HG03521 (cell line): ENCODE data around the gene FBXO7.
"Not testable (repeated sequence)": the region's sequence is repeated elsewhere in the genome, so short reads cannot be mapped to it uniquely, and the experiment has no call there.

Experiments used
- ATAC-seq: cut with Tn5 transposase; IDR thresholded peaks from one replicate; pipeline ENCODE4 v1.9.1; 2021; ENCODE audit warnings: mild to moderate bottlenecking, moderate library complexity; ENCODE audit not compliant: unreplicated experiment

The FBXO7 gene

DNA sequence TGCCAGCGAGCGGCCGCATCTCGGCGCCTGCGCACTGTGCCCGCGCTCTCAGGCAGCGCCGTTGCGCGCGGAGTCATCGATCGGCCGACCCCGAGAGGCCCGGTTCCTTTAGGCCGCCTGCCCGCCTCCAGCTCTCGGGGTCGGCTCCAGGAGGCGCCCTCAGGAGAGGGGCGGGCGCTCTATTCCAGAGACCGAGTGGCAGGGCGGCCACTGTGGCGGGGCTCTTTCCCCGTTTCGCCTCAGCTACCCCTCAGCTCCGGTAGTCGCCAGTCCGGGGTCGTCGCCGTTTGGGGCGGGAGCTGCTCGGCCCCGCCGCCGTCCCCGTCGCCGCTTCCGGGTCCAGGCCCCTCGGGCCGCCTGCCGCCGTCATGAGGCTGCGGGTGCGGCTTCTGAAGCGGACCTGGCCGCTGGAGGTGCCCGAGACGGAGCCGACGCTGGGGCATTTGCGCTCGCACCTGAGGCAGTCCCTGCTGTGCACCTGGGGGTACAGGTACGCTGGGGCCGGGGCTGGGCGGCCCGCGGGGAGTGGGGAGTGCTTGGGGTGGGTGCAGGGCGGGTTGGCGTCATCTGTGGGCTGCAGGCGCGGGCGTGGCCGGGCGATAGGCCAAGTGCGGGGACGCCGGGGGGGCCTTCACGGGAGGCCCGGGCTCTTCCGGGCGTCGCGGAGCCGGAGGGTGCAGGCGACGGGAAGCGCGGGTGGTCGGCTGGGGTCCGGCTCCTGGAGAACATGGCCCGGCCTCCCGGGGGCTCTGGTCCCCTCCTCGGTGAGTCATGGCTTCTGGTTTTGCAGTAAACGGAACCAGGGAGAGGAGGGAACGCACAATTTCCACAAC is at the start of gene FBXO7:
TSS of gene FBXO7 (plus strand) at position 177 of the 833 bp plus-strand sequence. CDS start at position 369, 192 bp downstream.
- peak; percentile 69 for ATAC-seq

DNA sequence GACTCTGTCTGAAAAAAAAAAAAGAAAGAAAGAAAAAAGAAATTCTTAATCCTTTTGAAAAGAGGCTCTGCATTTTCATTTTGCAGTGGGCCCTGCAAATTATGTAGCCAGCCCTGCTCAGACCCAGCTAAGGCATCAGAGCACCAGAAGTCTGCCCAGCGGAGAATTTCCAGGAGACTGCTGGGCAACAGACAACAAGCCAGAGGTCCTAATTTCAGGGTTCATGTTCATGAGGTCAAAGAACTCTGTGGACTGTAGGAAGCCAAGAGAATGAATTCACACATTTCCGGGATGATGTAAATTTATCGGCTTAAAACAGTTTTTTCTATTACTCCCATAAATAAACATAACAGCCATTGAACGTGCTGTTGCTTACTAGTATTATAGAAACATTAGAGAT is 47.7 kb upstream of the FBXO7 start:
- no peak for ATAC-seq

DNA sequence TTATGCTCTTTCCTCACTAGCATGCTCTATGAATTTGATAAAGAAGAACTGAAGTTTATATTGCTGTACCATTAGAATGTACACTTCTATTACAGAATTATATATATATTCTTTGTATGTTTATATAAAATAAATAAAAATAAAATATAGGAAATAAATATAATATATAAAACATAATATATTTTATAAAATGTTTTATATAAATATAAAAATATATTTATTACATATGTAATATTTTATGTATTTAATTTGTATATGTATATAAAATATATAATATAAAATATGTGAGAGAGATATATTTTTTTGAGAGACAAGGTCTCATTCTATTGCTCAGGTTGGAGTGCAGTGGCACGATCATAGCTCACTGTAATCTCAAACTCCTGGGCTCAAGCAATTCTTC is 44.3 kb upstream of the FBXO7 start:
- no peak for ATAC-seq

DNA sequence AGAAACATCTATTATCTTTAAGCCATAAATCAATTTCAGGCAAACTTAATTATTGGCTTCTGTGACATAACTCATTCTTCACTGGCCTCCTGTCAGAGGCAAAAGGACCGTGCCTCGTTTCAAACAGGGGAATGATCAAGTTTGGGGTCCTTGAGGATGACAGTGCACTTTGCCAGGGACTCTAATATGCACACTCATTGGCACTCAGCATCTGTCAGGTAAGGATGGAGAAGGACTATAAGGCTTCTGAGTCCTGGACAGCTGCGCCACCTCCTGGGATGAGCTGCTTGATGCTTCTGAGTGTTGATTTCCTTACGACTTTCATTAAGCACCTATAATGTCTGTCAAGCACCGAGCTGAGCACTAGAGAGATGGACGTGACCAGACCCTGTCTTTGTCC is 30.5 kb upstream of the FBXO7 start:
- no peak for ATAC-seq

DNA sequence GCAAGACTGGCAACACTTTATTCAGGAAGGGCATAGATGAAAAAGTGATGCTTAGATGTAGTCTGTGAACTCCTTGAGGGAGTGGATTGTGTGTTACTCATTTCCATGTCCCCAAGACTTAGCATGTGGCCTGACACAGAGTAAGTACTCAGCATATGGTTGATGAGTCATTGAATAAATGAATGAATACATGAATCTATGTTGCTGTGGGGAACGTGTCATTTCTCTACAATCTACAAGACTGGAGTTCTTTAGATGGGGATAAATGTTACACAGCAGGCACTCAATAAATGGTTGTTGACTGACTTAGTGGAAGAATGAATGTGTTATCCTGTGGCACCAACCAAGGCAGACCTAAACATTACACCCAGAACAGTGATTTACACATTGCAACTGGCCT is 28.3 kb upstream of the FBXO7 start:
- no peak for ATAC-seq

DNA sequence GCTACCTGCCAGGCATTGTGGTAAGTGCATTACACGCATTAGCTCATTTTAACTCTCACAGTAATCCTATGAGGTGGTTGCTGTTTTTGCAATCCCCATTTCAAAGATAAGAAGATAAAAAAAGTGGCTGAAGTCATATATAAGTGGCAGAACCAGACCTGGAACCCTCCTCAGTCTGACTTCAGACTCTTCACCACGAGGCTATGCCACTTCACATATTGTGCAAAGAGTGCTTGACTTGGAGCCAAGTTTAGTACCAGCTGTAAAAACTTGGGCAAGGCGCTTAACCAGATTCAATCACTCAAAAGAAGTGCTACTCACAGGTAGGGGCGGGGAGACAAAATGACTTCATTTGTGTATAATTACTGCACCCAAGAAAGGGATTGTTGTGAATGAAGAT is 25.6 kb upstream of the FBXO7 start:
- no peak for ATAC-seq

DNA sequence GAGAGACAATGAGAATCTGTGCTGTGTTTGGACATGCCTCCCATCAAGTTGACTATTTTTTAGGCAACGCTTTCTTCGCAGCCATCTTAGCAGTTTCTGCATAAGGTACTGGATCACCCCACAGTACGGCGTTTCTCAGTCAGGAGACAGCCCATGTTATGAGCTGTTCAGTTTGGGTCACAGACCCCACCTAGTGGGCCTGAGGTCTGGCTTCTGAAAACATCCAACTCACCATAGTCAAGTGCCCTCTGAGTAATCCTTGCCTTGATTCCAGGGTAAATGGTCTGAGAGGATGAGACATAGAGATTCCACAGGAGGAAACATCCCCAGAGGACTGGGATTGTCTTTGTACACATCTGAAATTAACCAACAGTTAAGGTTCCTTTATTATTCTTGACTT is 17.6 kb upstream of the FBXO7 start:
- no peak for ATAC-seq

DNA sequence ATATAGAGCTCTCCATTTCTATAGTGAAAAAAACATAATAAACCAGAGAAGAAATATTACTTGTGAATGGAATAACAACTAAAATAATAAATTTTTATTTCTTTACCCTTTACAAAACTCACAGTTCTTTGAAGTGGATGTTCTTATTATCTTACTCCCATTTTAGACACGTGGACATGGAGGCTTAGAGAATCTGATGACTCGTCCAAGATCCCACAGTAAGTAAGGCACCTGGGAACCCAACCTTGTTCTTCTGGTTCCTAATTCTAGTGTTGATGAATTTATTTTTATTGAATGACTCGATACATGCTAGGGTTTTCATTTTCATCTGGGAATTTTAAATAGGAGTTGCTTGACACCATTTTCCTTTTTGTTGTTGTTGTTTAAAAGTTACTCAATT is 12.2 kb upstream of the FBXO7 start:
- ATAC-seq: no peak

DNA sequence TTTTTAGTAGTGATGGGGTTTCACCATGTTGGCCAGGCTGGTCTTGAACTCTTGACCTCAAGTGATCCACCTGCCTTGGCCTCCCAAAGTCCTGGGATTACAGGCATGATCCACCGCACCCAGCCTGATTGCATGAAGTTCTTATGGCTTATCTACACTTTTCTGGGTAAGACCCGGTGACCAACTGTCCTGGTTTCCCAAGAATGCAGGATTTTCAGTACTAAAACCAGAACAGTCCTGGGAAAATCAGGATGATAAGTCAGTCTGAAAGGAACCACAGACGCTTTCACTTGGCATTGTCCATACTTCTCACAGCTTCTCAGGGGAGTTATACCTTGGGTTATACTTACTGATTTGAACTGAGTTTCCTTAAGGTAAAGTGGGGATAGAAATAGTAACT is 8.9 kb upstream of the FBXO7 start:
- ATAC-seq: no peak

DNA sequence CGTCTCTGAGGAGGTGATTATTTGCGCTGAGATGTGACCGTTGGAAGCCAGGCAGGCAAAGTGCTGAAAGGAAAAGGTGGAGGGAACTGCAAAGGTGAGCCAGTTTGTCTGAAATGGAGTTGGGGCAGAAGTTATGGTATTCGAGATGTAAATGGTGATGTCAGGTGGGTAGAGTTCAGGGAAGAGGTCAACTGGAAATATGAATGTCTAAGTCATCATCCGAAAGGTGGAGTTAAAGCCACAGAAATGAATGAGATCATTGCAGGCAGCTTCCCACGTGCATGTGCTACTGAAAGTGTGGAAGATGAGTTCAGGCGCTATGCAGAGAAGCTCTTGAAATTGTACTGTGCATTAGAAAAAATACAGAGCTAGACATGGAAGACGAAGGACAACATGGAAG is 8.1 kb upstream of the FBXO7 start:
- ATAC-seq: no peak

DNA sequence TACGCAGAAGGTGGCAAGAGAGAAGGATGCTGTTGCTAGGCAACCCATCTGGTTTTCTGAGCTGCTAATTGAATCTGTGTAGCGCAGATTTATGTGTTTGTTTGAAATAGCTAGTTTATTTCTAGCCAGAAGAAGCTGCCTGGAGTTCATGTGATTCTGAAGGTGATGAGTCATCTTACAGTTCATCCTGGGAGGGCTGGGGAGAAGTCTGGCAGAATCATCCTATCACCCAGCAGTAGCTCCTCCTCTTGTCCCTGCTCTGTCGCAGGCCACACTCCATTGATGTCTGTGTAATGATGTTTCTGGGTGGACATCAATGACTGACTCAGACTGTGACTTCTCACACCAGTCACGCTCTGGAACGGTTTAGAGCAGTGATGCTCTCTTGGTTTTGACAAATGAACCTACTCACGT is 4.8 kb upstream of the FBXO7 start:
- ATAC-seq: no peak

DNA sequence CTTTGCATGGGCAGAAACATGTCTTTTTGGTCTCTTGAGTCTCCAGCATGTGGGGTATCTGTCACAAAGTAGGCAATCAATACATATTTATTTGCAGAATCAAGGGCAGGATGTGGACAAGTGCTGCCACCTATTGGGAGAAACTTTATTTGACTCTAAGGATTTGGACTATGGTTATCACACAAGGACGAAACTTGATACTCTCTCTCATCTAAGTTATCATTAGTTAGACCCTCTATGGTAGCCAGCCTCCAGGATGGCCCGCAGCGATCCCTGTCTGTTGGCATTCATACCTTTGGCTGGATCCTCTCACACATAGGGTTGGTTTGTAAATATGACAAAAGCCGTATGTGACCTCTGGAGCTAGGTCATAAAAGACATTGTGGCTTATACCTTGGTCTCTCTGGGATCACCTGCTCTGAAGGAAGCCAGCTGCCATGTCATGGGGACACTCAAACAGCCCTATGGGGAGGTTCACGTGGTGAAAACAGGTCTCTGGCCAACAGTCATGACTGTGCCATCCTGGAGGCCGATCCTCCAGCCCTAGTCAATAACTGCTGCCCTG is 1.1 kb upstream of the FBXO7 start:
- ATAC-seq: no peak

DNA sequence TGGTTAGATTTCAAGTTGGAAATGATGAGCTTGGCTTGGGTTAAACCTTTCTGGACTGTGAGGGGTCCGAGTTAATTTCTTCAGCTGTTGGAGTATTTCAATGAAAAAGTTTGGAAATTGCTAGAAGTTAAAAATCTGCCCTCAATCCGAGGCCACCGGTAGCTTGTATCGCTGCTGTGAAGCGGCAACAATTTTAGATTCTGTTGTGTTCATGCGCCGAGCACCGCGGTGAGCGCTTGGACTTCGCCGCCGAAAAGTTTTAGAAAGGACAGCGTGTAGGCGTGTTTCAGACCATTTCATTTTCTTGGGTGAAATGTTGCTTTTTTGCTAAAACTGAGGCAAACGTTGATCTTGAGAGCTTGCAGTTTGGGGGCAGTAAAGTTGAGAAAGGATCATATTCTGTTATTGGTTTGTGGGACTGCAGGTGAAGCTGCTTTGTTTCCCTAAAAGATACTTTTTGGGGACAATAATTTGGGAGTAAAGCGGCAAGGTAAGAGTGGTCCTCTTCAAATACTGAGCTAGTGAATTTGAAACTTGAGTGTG is 928 bp downstream of the FBXO7 start:
- no peak for ATAC-seq

DNA sequence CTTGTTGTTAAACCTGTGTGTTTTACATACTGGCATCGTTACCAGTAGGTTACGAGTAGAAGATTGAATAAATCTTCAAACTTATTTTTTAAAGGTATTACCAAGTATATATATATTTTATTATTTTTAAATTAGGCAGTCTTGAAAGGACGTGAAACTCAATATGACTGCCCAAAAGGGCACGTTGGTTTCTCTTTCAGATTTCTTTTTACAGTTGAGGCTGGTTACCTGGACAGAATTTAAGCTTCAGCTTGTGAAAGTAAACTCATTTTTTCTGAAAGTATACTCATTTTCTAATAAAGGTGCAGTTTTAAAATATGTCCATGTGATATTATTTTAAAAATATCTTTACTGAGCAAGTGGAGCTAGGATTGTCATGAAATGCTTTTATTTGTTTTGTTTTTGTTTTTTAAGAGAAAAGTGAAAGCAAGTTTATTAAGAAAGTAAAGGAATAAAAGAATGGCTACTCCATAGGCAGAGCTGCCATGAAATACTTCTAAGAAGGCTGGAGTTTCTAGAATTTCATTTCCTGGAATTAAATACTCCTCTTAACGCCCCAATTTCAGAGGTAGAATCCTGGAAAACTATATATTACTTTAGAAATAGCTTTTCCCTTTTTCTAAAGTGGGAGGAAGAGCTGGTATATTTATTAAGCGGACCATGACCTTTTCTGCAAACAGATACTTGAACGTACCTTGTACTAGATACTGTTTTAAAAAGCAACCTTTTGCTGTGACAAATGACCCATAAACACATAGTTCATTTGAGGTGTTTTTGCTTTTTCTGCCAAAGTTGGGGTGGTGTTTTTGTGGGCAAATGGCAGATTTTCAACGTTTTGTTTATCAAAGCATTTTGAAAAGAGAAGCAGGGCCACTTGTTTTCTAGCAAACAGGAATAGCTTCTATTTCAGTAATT is 1.9 kb downstream of the FBXO7 start:
- no peak for ATAC-seq

DNA sequence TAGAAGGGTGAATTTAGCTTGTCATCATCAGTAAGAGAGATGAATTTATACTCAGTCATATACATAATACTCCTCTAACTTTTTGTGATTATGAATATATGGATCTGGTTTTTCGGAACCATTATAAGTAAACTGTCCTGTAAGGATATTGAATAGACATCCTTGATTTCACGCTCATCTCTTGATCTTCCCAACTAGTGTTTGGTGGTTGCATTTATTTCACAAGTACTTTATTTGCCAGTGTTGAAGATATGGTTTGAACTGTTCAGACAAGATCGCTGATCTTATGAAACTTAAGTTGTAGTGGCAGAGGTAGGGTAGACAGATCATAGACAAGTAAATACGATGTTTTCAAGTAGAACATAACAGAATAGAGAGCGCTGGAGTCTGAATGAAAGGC is 3.0 kb downstream of the FBXO7 start:
- ATAC-seq: no peak

DNA sequence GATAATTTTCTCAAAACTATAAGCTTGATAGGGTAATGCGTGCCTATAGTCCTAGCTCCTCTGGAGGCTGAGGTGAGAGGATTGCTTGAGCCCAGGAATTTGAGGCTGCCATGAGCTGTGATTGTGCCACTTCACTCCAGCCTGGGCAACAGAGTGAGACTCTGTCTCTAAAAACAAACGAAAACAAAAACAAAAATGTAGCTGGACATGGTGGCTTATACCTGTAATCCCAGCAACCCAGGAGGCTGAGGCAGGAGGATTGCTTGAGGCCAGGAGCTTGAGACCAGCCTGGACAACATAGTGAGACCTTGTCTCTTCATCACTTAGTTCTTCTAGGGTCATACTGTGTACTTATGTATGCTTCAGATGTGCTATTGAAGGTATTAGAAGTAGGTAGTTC is 3.9 kb downstream of the FBXO7 start:
- ATAC-seq: not testable (repeated sequence)

DNA sequence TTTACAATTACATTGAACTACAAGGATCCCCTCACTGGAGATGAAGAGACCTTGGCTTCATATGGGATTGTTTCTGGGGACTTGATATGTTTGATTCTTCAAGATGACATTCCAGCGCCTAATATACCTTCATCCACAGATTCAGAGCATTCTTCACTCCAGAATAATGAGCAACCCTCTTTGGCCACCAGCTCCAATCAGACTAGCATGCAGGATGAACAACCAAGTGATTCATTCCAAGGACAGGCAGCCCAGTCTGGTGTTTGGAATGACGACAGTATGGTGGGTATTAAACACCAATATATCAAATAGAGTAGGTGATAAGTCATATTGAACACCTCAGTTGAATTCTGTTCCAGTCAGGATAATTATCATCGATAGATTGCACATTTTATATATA is 4.4 kb downstream of the FBXO7 start:
- ATAC-seq: no peak

DNA sequence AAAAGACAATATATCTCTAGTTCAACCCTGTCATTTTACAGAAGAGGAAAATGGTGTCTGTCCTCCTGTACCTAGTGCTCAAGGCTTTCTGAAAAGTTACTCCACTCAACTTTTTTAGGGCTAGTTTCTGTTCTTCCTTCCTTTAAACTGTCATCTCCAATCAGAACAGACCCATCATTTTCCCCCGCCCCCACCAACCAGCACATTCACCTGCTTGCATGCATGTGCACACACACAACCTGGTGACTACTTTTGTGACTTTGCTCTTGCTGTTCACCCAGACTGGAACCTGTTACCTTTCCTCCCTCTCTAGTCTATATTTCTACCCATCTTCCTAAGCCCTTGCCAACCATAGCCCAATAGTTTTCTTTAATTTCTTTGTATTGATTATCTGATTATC is 5.6 kb downstream of the FBXO7 start:
- ATAC-seq: no peak

DNA sequence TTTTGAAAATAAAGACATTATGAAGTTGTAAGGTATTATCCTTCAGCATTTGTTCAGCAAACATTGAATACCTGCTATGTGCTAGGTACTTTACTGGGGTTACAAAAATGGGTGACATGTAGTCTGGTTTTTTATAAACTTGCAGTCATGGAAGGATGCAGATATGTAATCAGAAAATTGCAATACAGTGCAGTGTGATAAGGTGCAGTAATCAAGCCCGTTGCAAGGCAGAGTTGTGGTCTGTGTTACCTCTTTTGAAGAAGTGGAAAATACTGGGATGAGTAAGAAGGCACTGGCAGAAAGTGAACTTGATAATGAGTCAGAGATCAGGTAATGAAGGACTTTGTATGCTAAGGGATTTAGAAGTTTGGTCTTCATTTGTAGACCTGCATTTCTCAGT is 8.1 kb downstream of the FBXO7 start:
- ATAC-seq: no peak

DNA sequence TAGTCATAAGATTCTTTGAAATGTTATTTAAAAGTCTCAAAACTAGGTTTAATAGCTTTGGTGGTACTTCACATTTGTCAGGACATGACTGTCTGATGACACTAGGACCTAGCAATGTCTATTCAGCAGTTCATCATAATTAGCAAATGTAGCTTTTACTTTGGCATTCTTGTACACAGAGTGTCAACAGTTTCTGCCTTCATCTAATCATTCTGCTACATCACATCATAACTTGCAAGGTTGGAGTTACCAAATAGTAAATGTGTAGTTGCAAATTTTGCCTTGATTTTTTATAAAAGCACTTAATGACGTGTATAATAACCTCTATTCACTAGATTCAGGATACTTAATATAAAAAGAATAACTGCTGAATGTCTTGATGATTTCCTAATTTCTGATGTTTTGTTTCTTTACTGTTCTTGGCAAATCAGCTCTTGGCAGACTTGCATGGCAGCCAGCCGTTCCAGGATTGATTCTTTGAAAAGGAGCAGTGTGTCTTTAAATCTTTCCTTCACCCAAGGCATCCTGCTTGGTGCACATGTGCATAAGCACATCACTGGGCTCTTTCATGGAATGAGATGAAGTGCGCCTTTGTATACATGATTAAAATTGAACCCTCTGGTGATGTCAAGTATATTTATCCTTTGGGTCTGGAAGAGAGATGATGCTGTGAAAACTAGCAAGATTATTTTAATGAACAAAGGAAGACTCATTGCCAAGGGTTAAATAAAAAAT is 12.2 kb downstream of the FBXO7 start:
- no peak for ATAC-seq

DNA sequence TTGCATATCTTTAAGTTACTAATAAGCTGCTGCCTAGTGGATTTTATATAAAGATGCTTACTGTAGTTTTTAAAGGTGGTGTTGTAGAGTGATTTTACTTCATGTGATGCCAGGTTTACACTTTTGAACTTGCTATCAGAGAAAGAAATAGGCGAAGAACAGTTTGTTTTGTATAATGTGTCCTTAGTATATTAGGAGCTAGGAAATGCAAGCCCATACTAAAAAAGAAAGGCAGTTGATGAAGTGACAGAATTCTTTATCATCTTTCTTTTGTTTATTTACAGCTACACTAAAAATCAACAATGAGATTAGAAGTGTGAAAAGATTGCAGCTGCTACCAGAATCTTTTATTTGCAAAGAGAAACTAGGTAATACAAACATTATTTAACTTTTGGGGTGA is 12.8 kb downstream of the FBXO7 start:
- no peak for ATAC-seq
